Islet of Langerhans (tissue), 1 donor: ENCODE measurements around the gene TMBIM1.

Source experiments
- FAIRE-seq: peaks from one replicate; lab custom pipeline; 2011; peaks lifted over from hg19 to GRCh38; lab: Jason Lieb, UNC

TMBIM1 gene

DNA sequence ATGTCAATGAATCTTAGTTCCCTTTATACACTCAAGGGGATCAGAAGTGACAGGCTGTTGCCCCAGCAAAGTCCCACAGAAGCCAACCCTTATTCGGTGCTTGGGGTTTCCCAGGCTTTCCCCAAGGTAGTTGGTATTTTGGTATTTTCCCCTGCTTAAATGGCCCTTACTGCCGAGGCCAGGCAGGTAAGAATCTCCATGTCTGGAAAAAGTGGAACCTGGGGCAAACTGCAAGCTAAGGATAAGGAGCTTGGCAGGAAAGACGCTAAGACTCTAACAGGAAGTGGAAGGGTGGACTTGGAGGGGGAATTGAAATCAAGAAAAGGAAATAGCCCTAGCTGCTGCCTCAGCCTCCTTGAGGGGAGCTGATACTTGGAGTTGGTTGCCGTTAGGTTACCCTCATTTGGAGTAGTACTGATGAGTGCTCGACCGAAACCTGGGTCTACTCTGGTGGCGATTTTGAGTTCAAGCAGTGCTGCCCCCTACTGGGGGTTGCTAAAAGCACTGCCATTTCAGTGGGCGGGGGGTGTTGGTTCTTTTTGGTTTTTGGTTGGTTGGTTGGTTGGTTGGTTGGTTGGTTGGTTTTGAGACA lies 34.8 kb downstream of the TMBIM1 start:
- no peak for FAIRE-seq

- no peak for FAIRE-seq
Observed at GRCh38 chr2:218256612-218257350, 35.5 kb downstream of the TMBIM1 start.

DNA sequence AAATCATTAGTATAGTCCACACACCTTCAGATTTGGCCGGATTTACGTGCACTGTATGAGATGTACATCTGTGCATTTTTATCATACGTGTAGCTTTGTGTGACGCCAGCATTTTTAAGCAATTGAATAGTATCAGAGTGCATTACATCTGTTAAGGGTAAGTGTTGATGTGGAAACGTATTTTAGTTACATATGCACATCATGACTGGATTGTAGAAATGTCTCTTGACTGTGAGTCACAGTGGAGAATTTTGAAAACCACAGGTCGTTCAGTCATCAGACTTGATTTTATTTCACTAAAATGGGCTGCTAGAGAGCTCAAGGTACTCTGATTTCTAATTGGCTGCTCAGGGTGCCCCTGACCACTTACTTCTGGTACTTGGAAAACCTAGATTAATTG lies 36.9 kb downstream of the TMBIM1 start:
- FAIRE-seq, result no peak

- no peak for FAIRE-seq
Observed at GRCh38 chr2:218253232-218253625, 39.1 kb downstream of the TMBIM1 start.

- no peak for FAIRE-seq
Observed at GRCh38 chr2:218252509-218253231, 39.6 kb downstream of the TMBIM1 start.

DNA sequence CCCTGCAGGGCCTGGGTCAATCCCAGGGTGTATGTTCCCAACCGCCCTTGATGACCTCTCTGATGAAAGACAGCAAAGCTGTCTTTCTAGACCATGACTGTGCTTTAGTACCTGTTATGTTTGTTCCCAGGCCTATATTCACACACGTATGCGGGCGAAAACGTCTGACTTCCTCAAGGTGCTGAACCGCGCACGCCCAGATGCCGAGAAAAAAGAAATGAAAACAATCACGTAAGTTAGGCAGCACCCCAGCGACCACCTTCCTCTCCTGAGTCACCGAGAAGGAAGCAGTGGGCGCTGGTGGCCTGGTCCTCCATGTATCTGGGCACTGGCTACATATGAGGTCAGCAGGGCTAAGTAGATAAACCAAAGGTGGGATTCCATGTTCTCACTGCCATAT lies 42.6 kb downstream of the TMBIM1 start:
- no peak for FAIRE-seq

DNA sequence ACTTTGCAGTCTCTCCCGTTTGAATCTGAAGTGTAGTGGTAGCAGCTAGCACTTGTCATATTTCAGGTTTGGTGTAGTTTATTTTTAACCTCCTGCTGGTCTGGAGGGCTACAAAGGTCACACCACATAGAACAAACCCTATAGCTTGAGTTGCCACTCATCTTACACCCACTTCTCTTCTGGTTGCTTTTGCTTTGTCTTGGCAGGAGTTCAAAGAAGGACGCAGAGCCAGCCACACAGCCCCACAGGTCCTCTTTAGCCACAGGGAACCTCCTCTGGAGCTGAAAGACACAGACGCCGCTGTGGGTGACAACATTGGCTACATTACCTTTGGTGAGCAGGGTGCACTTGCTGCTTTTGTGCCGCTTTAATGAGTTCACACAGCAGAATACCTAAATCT lies 47.1 kb downstream of the TMBIM1 start:
- FAIRE-seq, result no peak

GRCh38 chr2:218244665-218245064 lies 47.6 kb downstream of the TMBIM1 start:
- no peak for FAIRE-seq

- no peak for FAIRE-seq
Observed at GRCh38 chr2:218244204-218244603, 48.1 kb downstream of the TMBIM1 start.

DNA sequence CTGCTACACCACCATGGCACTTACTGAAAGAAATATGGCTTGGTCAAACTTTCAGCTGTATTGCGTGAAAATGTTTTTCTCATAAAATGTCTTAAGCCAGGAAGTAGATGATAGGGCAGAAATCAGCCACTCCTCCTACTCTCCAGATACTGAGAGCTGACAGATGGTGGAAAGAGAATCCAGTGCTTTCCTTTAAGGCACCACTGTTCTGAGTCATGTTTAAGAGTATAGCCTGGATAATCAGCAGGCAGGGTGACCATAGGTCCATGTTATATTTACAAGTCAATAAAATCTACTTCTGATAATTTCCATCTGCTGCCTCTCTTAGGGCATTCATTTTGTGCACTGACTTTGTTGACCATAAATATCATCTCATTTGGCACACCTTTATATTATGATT lies 53.4 kb downstream of the TMBIM1 start:
- no peak for FAIRE-seq

DNA sequence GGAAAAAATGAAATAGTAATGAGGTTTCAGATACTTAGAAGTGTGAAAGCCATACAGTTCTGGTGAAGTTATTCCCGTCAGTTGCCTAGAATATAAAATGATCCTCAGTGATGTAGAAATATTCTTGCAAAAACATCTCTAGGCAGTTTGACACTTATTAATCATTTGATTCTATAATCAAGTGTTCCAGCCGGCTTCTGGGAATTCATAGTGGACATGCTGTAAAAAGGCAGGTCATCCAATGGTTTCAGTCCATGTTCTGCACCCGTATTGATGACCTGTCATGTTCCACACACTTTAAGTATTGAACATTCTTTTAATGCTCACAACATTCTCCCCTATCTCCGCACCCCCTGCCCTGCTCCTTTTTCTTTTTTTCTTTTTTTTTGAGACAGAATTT lies 55.5 kb downstream of the TMBIM1 start:
- FAIRE-seq, result no peak

DNA sequence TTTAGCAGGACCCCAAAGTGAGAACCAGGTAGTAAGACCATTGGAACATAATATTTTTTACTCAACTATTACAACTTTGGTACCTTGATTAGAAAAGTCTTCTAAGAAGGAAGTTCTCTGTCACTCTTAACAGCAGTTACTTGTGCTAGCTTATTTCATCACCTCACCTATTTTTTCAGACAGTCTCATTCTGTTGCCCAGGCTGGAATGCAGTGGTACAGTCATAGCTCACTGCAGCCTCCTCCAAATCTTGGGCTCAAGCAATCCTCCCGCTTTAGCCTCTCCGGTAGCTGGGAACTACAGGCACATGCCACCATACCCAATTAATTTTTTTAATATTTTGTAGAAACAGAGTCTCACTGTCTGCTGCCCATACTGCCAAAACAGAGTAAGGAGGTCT lies 57.3 kb downstream of the TMBIM1 start:
- no peak for FAIRE-seq

- FAIRE-seq, result no peak
Observed at GRCh38 chr2:218234521-218234920, 57.8 kb downstream of the TMBIM1 start.

DNA sequence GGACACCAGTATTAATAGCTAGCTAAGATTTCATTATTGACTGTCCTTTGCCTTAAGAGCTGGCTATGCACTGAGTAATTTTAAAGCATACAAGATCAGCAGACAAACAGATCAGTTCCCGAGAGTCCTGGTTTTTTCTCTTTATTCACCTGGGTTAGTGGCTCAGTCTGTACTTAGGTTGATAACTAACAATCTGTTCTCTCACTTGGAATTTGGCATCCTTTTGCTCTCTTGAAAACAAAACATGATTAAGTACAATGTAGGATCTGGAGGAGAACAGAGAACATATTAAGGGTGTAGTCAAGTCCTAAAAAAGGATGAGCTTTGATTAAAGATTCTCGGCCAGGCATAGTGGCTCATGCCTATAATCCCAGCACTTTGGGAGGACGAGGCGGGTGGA lies 58.8 kb downstream of the TMBIM1 start:
- no peak for FAIRE-seq

GRCh38 chr2:218230882-218231281 lies 61.4 kb downstream of the TMBIM1 start:
- no peak for FAIRE-seq

- no peak for FAIRE-seq
Observed at GRCh38 chr2:218229851-218230250, 62.5 kb downstream of the TMBIM1 start.

- peak; percentile 30 for FAIRE-seq
Observed at GRCh38 chr2:218229239-218229638, 63.1 kb downstream of the TMBIM1 start.

DNA sequence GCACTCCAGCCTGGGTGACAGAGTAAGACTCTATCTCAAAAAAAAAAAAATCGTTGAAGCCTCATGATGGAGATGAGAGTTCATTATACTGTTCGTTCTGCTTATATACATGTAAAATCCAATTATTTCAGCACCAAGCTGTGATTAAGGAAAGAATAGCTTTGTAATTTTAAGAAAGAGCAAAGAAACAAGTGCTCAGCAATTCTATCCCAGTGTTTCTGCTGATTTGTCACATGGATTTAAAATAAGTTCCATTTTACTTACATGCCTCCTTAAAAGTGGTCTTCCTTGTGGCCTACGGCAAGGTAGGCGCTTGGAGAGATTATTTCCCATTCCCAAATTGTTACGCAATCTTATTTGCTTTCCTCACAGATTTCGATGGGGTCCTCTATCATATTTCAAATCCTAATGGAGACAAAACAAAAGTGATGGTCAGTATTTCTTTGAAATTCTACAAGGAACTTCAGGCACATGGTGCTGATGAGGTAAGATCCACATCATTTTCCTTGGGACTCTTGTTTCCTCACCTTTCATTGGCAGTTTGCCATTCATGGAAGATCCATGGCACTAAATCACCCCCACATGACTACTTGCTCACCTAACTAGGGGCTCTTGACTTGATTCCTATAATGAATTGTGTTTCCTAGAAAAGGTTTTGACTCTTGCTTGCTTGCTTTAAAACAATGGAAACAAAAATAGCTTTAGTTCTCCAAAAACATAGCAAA lies 63.8 kb downstream of the TMBIM1 start:
- no peak for FAIRE-seq

GRCh38 chr2:218226903-218227302 lies 65.4 kb downstream of the TMBIM1 start:
- no peak for FAIRE-seq
